Measurements from ENCODE around the gene GNAL. TPM values are rescaled to one million over a fixed set of nuclear protein-coding genes. Genes with fewer than 3 reads are reported as not detected.

The GNAL gene
- total and polyA plus RNA-seq, 2 of the 4 experiments (the other 2 are of a cell fraction), result 0.15 to 0.36 TPM

GRCh38 chr18:11795916-11796315, 106.9 kb downstream of the GNAL start:
- Histone ChIP-seq H3K4ac (ENCODE audit: low read depth, low read length) (no peak overlapping the region), H3K27ac (ENCODE audit: insufficient read depth, low read length) (no peak overlapping the region), H2BK120ac (ENCODE audit: low read depth, low read length) (no peak overlapping the region), H3K9ac (ENCODE audit: low read depth, low read length) (no peak overlapping the region), H3K4me3 (ENCODE audit: insufficient read depth, low read depth, low read length) (no peak overlapping the region), H3K56ac (ENCODE audit: extremely low read depth, insufficient read depth, low read length) (no peak overlapping the region), H3K9me3 (ENCODE audit: control insufficient read depth, insufficient read depth, low read length) (no peaks in the 10 kb centered on the region), H3K9me1 (ENCODE audit: insufficient read depth, low read length) (no peaks in the 10 kb centered on the region), H2BK20ac (ENCODE audit: low read depth, low read length) (no peak overlapping the region), H4K8ac (ENCODE audit: low read depth in 2 of 2, low read length in 2 of 2) (no peak overlapping the region), H4K91ac (ENCODE audit: insufficient read depth, low read depth, low read length) (no peak overlapping the region), H4K5ac (ENCODE audit: low read depth, low read length) (no peak overlapping the region), H3K27me3 (ENCODE audit: control insufficient read depth, insufficient read depth, low read length) (peaks cover 5% of the 10 kb centered on the region), H3K79me1 (ENCODE audit: low read depth in 1 of 2, low read length in 2 of 2) (no peaks in the 10 kb centered on the region), H4K20me1 (ENCODE audit: insufficient read depth, low read length) (no peaks in the 10 kb centered on the region), H3K4me1 (ENCODE audit: control insufficient read depth, insufficient read depth, low read length) (no peaks in the 10 kb centered on the region), H2AK5ac (ENCODE audit: low read depth, low read length) (no peak overlapping the region), H2AFZ (replicated peaks; ENCODE audit: low read length, poor library complexity) (no peak overlapping the region), H2BK15ac (ENCODE audit: low read depth, low read length) (no peak overlapping the region), H3K18ac (ENCODE audit: low read depth, low read length) (no peak overlapping the region), H2BK5ac (ENCODE audit: low read depth, low read length, poor library complexity, severe bottlenecking) (no peak overlapping the region), H3K23ac (ENCODE audit: low read depth, low read length) (no peak overlapping the region), H3K4me2 (ENCODE audit: low read depth, low read length) (no peak overlapping the region), H3K36me3 (ENCODE audit: control insufficient read depth, insufficient read depth, low read length) (no peaks in the 10 kb centered on the region), H3K14ac (replicated peaks; ENCODE audit: low read depth, low read length) (no peak overlapping the region), H2AK9ac (replicated peaks; ENCODE audit: low read depth, low read length, poor library complexity) (no peak overlapping the region)
- DNase-seq (no peak), ATAC-seq (ENCODE audit: low read depth) (no peak)
- in situ Hi-C loops (cut with MboI; ENCODE audit: low sequenced_read_pairs) (no loop called here), intact Hi-C loops (cut with micrococcal nuclease) (no loop called here), dilution Hi-C loops (cut with HindIII; ENCODE audit: low sequenced_read_pairs, unreplicated experiment) (no loop called here)
- WGBS, 2 experiments (ENCODE audit: extremely low coverage in 2 of 2, insufficient read length in 1 of 2), result no CpG with 5 or more reads among the region's 6 CpGs
- CTCF ChIA-PET, result interaction anchor here (0.9 kb wide), 1 partner anchor 13 kb away, joined by 3 read pairs; no protein-coding TSS in a partner anchor
- no TSS peak for BruUV-seq (replicated peaks)
- POLR2A ChIA-PET (ENCODE audit: unreplicated experiment), result no interaction called here
- TF ChIP-seq FOS (IDR thresholded peaks at IDR 0.05; ENCODE audit: low read depth, low read length) (no peak), NFE2L2 (IDR thresholded peaks at IDR 0.05; ENCODE audit: low read depth, low read length) (no peak), CTCF (conservative IDR thresholded peaks at IDR 0.05; ENCODE audit: low read depth, low read length) (no peak), MXI1 (IDR thresholded peaks at IDR 0.05; ENCODE audit: borderline replicate concordance, low read depth, low read length) (no peak), POLR2A (IDR thresholded peaks at IDR 0.05; ENCODE audit: low read depth, low read length) (no peak), ELK1 (IDR thresholded peaks at IDR 0.05; ENCODE audit: borderline replicate concordance, low read depth, low read length) (no peak), CEBPB (IDR thresholded peaks at IDR 0.05; ENCODE audit: low read depth, low read length) (no peak), CHD1 (IDR thresholded peaks at IDR 0.05; ENCODE audit: low read depth, low read length) (no peak), USF2 (IDR thresholded peaks at IDR 0.05; ENCODE audit: low read depth, low read length) (no peak)
